HCT116 (cell line): ENCODE measurements around the gene ID3. TPM values are rescaled to one million over a fixed set of nuclear protein-coding genes. Genes with fewer than 3 reads are reported as not detected.

Experiments
- ATAC-seq: fragments of 200-7000 bp; cut with Tn5 transposase; 2 replicates; pipeline ENCODE4 v1.9.1; 2020; ENCODE audit warnings: mild to moderate bottlenecking, moderate library complexity
- BruUV-seq: library from RNA; stranded (reverse); fragments of 400-500 nt; replicated peaks from 2 replicates; lab custom pipeline; 2021; lab: Mats Ljungman, UMichigan
- CTCF ChIA-PET: fragments of 300-600 bp; sonication (Branson Sonifier 250); formaldehyde crosslinking; loops from one replicate; lab custom pipeline; 2021; ENCODE audit warnings: antibody characterized with exemption; lab: Charles Lee
- POLR2A ChIA-PET: fragments of 300-600, 350-600 bp; sonication (Branson Sonifier 250); formaldehyde crosslinking; loops from one replicate; lab custom pipeline; 2021; ENCODE audit warnings: antibody characterized with exemption; lab: Charles Lee
- RAD21 ChIA-PET, 2 experiments: fragments of 300-600 bp; sonication (Branson Sonifier 250); formaldehyde crosslinking; loops; one replicate each; lab custom pipeline; 2023; ENCODE audit warnings: low total read pairs in 2 of 2; ENCODE audit not compliant: uncharacterized antibody in 2 of 2, unreplicated experiment in 2 of 2, low non-redundant PET in 1 of 2; lab: Charles Lee
- DNase-seq: peaks from one replicate; pipeline ENCODE4 v3.0.0-alpha.2; 2010; ENCODE audit warnings: low read depth, low spot score
- H2AFZ ChIP-seq: fragments of 200-600 bp; shearing (Covaris generic), sonication (generic); 2 replicates; pipeline ENCODE4 v1.6.1; 2017; ENCODE audit warnings: low read depth, mixed run types, mixed read lengths, antibody characterized with exemption, low read length; ENCODE audit not compliant: poor library complexity, severe bottlenecking
- H3K27ac ChIP-seq: 2 replicates; pipeline ENCODE4 v1.5.1; 2012; ENCODE audit warnings: low read depth, low read length
- H3K27me3 ChIP-seq: fragments of 200-600 bp; sonication (generic); 2 replicates; pipeline ENCODE4 v1.6.1; 2016; ENCODE audit warnings: mixed run types, low read length, mixed read lengths; ENCODE audit not compliant: insufficient read depth
- H3K36me3 ChIP-seq, 2 experiments: fragments of 200-500 bp in 1 of 2; fragments of 200-600 bp in 1 of 2; sonication (Bioruptor generic) in 1 of 2; sonication (generic) in 1 of 2; 2 replicates each; pipeline versions ENCODE4 v1.5.1 to v1.6.1; 2014 to 2016; ENCODE audit warnings: low read length in 2 of 2, inconsistent platforms in 1 of 2, mixed read lengths in 1 of 2, mixed run types in 1 of 2; ENCODE audit not compliant: insufficient read depth in 2 of 2, control insufficient read depth in 1 of 2
- H3K4me1 ChIP-seq, 2 experiments: fragments of 200-600 bp in 1 of 2; sonication (generic) in 1 of 2; 2 replicates each; pipeline versions ENCODE4 v1.5.1 to v1.6.1; 2012 to 2017; ENCODE audit warnings: low read length in 2 of 2, inconsistent platforms in 1 of 2, mild to moderate bottlenecking in 1 of 2, mixed read lengths in 1 of 2, mixed run types in 1 of 2, moderate library complexity in 1 of 2; ENCODE audit not compliant: insufficient read depth in 2 of 2, control insufficient read depth in 1 of 2
- H3K4me2 ChIP-seq: fragments of 200-600 bp; sonication (generic); 2 replicates; pipeline ENCODE4 v1.6.1; 2017; ENCODE audit warnings: mixed run types, low read length, mixed read lengths
- H3K4me3 ChIP-seq, 2 experiments: fragments of 200-600 bp in 1 of 2; sonication (generic) in 1 of 2; replicated peaks in 1 of 2; 2 replicates each; pipeline ENCODE4 v1.5.1; 2011 to 2016; ENCODE audit warnings: low read length in 2 of 2, control low read depth in 1 of 2, low read depth in 1 of 2, mild to moderate bottlenecking in 1 of 2, mixed read lengths in 1 of 2, mixed run types in 1 of 2
- H3K79me2 ChIP-seq: fragments of 200-600 bp; sonication (generic); 2 replicates; pipeline ENCODE4 v1.6.1; 2017; ENCODE audit warnings: mild to moderate bottlenecking, mixed run types, low read length, moderate library complexity, mixed read lengths; ENCODE audit not compliant: insufficient read depth
- H3K9ac ChIP-seq: fragments of 200-600 bp; sonication (generic); 2 replicates; pipeline ENCODE4 v1.6.1; 2016; ENCODE audit warnings: low read length, mixed read lengths
- H3K9me2 ChIP-seq: fragments of 200-600 bp; sonication (generic), shearing (Covaris generic); 2 replicates; pipeline ENCODE4 v1.6.1; 2017; ENCODE audit warnings: mixed run types, mild to moderate bottlenecking, moderate library complexity; ENCODE audit not compliant: insufficient read depth
- H3K9me3 ChIP-seq, 2 experiments: fragments of 200-500 bp in 1 of 2; fragments of 200-600 bp in 1 of 2; sonication (Bioruptor generic) in 1 of 2; sonication (generic) in 1 of 2; 2 replicates each; pipeline ENCODE4 v1.6.1; 2014 to 2017; ENCODE audit warnings: low read length in 2 of 2, mixed read lengths in 2 of 2, inconsistent platforms in 1 of 2, low read depth in 1 of 2, mild to moderate bottlenecking in 1 of 2, mixed run types in 1 of 2, moderate library complexity in 1 of 2; ENCODE audit not compliant: control insufficient read depth in 1 of 2, insufficient read depth in 1 of 2
- H4K20me1 ChIP-seq: fragments of 200-600 bp; sonication (generic), shearing (Covaris generic); 2 replicates; pipeline ENCODE4 v1.6.1; 2017; ENCODE audit warnings: mixed run types, mild to moderate bottlenecking, moderate library complexity; ENCODE audit not compliant: insufficient read depth
- CEBPB ChIP-seq: IDR thresholded peaks from 2 replicates; pipeline ENCODE4 v1.6.1; 2012; ENCODE audit warnings: low read depth
- EGR1 ChIP-seq: IDR thresholded peaks from 2 replicates; pipeline ENCODE4 v1.6.1; 2012; ENCODE audit warnings: low read depth
- ELF1 ChIP-seq: IDR thresholded peaks from 2 replicates; pipeline ENCODE4 v1.6.1; 2012; ENCODE audit warnings: low read depth, borderline replicate concordance
- EZH2 ChIP-seq: fragments of 200-600 bp; sonication (generic); IDR thresholded peaks from 2 replicates; pipeline ENCODE4 v1.6.1; 2017; ENCODE audit warnings: antibody characterized with exemption, mixed run types
- EZH2phosphoT487 ChIP-seq: fragments of 200-600 bp; IDR thresholded peaks from 2 replicates; pipeline ENCODE4 v1.6.1; 2018; ENCODE audit warnings: antibody characterized with exemption, borderline replicate concordance
- POLR2A ChIP-seq: IDR thresholded peaks from 2 replicates; pipeline ENCODE4 v1.7.0; 2011; ENCODE audit warnings: borderline replicate concordance; ENCODE audit not compliant: insufficient read depth, insufficient read length; ENCODE audit errors: extremely low read depth
- POLR2AphosphoS5 ChIP-seq: IDR thresholded peaks from 2 replicates; pipeline ENCODE4 v1.6.1; 2011; ENCODE audit warnings: mild to moderate bottlenecking, low read depth, low read length, moderate library complexity
- SRF ChIP-seq: IDR thresholded peaks from 2 replicates; pipeline ENCODE4 v1.6.1; 2012; ENCODE audit warnings: low read depth
- TCF7L2 ChIP-seq: IDR thresholded peaks from 2 replicates; pipeline ENCODE4 v1.7.0; 2011; ENCODE audit warnings: borderline replicate concordance, inconsistent platforms; ENCODE audit not compliant: insufficient read depth, insufficient read length; ENCODE audit errors: extremely low read depth
- YY1 ChIP-seq: IDR thresholded peaks from 2 replicates; pipeline ENCODE4 v1.6.1; 2011; ENCODE audit warnings: low read length, low read depth, moderate library complexity, mild to moderate bottlenecking; ENCODE audit not compliant: insufficient replicate concordance; ENCODE audit errors: extremely low read depth
- ZFX ChIP-seq: fragments of 450-650 bp; IDR thresholded peaks from 2 replicates; pipeline ENCODE4 v1.6.1; 2017
- ZNF274 ChIP-seq: fragments of 200-500 bp; sonication (Bioruptor generic); IDR thresholded peaks from 2 replicates; pipeline ENCODE4 v1.6.1; 2014; ENCODE audit warnings: mild to moderate bottlenecking, low read depth, low read length, inconsistent platforms
- intact Hi-C: fragments of 100-400 bp; cut with micrococcal nuclease; formaldehyde crosslinking; loops from 2 replicates; pipeline ENCODE4 v1.10.0; 2022
- total RNA-seq: library from RNA; stranded (reverse); gene quantifications from one replicate; pipeline ENCODE4 v1.2.1, GENCODE V29; 2021; ENCODE audit not compliant: unreplicated experiment
- TF ChIP-seq, protein P1 (sequence below): IDR thresholded peaks from 2 replicates; pipeline ENCODE4 v1.6.1; 2011; ENCODE audit warnings: mild to moderate bottlenecking, low read length, moderate library complexity; ENCODE audit not compliant: insufficient replicate concordance; ENCODE audit errors: extremely low read depth
- TF ChIP-seq, protein P2 (sequence below), 3 experiments: fragments of 200-600 bp in 1 of 3; sonication (generic) in 1 of 3; IDR thresholded peaks in 2 of 3; conservative IDR thresholded peaks in 1 of 3; 2 replicates each; pipeline ENCODE4 v1.5.1; 2012 to 2017; ENCODE audit warnings: low read depth in 2 of 3, low read length in 2 of 3, antibody characterized with exemption in 1 of 3, borderline replicate concordance in 1 of 3, control low read depth in 1 of 3, mild to moderate bottlenecking in 1 of 3, mixed read lengths in 1 of 3, mixed run types in 1 of 3, moderate library complexity in 1 of 3; ENCODE audit not compliant: insufficient read depth in 1 of 3

ID3 gene
- total RNA-seq, 1 experiment from 2014 or later = 183 TPM

DNA sequence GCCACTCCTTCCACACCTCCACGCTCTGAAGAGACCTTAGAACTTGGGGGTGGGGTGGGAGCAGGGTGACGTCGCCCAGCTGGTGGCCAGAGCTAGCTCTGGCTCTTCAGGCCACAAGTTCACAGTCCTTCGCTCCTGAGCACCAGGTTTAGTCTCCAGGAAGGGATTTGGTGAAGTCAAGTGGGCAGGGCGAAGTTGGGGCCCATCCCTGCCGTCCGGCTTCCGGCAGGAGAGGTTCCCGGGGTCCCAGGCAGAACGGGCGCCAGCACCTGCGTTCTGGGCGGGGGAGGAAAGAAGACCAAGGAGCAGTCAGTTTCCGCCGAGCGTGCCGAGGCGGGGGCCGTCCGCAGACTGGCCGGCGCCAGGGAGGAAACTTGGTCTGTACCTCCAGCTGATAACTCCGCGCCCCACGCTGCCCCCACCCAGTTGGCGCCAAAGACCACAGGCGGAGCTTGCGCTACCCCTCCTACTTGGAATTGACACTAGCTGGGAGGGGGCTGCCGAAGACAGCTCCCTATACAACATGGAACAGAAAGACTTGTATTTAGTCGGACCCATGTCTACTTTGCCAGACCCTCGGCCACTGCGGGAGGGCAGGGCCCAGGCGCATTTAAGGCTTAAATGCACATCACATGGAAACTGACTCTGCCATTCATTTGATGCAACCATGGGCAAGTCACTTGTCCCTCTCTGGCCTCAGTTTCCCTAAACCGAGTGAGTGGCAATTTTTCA is 995 bp downstream of the ID3 start:
- BruUV-seq = no TSS peak
- CTCF ChIA-PET = interaction anchor here (0.8 to 5.3 kb wide), 6 partner anchors 17 to 358 kb away, joined by 3 to 34 read pairs (median 3); no protein-coding TSS in a partner anchor
- ATAC-seq = peak; percentile 4

DNA sequence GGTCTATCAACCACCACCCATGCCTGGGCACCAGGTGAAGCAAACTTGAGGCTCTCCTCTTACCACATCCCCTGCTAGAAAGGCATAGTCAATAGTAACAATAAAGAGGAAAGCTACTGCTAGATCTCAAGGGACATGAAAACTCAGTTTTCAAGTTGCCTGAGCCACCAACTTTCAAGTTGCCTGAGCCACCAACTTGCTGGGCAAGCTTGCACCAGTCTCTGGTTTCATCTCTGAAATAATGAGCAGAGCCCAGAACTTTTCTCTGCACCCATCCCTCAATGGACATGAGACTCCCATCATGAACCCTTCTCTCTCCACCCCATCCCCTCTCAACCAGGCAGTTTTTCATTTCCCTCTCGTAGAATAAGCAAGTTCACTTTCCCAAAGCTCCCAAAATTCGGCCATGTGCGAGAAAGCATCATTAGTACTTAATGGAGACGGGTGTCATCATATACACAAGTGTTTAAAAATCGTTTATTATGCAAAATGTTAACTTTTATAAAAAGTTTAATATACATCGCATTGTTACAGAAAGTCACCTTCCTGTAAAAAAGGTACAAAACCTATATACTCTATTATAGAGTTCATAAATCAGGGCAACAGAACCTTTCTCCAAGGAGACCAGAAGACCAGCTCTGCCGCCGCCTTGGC is 1.7 kb downstream of the ID3 start:
- Histone ChIP-seq H3K4me3 (peak overlapping the region; percentile 79 to 95), H3K4me2 (peak overlapping the region; percentile 85), H3K79me2 (peaks cover 22% of the 10 kb centered on the region), H3K27ac (peak overlapping the region; percentile 89), H3K36me3 (peaks cover 0 to 2% of the 10 kb centered on the region in 2 experiments; a peak in 1 of 4 replicates), H2AFZ (no peak overlapping the region), H3K9me2 (no peaks in the 10 kb centered on the region), H3K9ac (peak overlapping the region; percentile 94), H3K27me3 (no peaks in the 10 kb centered on the region), H3K9me3 (no peaks in the 10 kb centered on the region), H4K20me1 (no peaks in the 10 kb centered on the region; the same call in 1 of the 2 replicates), H3K4me1 (peaks cover 65 to 84% of the 10 kb centered on the region in 2 experiments)
- DNase-seq (no peak), ATAC-seq (no peak)
- intact Hi-C loops = no loop called here
- ChIA-PET POLR2A (interaction anchor here (0.7 to 1.9 kb wide), 5 partner anchors 19 to 80 kb away, joined by 3 to 7 read pairs (median 5); no protein-coding TSS in a partner anchor), CTCF (interaction anchor here (0.8 to 5.3 kb wide), 4 partner anchors 16 to 80 kb away, joined by 3 to 34 read pairs (median 3); no protein-coding TSS in a partner anchor), RAD21 (interaction anchor here in 1 of 2 experiments (0.9 kb wide), 1 partner anchor 77 kb away, joined by 3 read pairs; no protein-coding TSS in a partner anchor)
- BruUV-seq = no TSS peak
- TF ChIP-seq SRF (no peak), ZNF274 (no peak), ELF1 (no peak), POLR2A (no peak), EGR1 (no peak), ZFX (no peak), EZH2 (no peak), YY1 (no peak), EZH2phosphoT487 (no peak)
- TF ChIP-seq, protein P1, sequence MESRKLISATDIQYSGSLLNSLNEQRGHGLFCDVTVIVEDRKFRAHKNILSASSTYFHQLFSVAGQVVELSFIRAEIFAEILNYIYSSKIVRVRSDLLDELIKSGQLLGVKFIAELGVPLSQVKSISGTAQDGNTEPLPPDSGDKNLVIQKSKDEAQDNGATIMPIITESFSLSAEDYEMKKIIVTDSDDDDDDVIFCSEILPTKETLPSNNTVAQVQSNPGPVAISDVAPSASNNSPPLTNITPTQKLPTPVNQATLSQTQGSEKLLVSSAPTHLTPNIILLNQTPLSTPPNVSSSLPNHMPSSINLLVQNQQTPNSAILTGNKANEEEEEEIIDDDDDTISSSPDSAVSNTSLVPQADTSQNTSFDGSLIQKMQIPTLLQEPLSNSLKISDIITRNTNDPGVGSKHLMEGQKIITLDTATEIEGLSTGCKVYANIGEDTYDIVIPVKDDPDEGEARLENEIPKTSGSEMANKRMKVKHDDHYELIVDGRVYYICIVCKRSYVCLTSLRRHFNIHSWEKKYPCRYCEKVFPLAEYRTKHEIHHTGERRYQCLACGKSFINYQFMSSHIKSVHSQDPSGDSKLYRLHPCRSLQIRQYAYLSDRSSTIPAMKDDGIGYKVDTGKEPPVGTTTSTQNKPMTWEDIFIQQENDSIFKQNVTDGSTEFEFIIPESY = no peak
- TF ChIP-seq, protein P2, sequence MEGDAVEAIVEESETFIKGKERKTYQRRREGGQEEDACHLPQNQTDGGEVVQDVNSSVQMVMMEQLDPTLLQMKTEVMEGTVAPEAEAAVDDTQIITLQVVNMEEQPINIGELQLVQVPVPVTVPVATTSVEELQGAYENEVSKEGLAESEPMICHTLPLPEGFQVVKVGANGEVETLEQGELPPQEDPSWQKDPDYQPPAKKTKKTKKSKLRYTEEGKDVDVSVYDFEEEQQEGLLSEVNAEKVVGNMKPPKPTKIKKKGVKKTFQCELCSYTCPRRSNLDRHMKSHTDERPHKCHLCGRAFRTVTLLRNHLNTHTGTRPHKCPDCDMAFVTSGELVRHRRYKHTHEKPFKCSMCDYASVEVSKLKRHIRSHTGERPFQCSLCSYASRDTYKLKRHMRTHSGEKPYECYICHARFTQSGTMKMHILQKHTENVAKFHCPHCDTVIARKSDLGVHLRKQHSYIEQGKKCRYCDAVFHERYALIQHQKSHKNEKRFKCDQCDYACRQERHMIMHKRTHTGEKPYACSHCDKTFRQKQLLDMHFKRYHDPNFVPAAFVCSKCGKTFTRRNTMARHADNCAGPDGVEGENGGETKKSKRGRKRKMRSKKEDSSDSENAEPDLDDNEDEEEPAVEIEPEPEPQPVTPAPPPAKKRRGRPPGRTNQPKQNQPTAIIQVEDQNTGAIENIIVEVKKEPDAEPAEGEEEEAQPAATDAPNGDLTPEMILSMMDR (IDR thresholded peaks at IDR 0.05 in 2 of 3, conservative IDR thresholded peaks at IDR 0.05 in 1 of 3; ENCODE audit: borderline replicate concordance in 1 of 3, insufficient read depth in 1 of 3, low read depth in 2 of 3, low read length in 2 of 3) = no peak

More for the DNA sequence above, 995 bp downstream of the ID3 start:
- RAD21 ChIA-PET = interaction anchor here in 1 of 2 experiments (0.9 kb wide), 1 partner anchor 76 kb away, joined by 3 read pairs; no protein-coding TSS in a partner anchor
- POLR2A ChIA-PET = interaction anchor here (0.7 to 2.8 kb wide), 9 partner anchors 9 to 133 kb away, joined by 3 to 15 read pairs (median 5); partner anchors contain the start of gene RPL11
- intact Hi-C loops = no loop called here
- H3K4me2 ChIP-seq = peak overlapping the region; percentile 85
- peak; percentile 54 for DNase-seq
- H3K9me2 ChIP-seq = no peaks in the 10 kb centered on the region
- H2AFZ ChIP-seq = no peak overlapping the region
- peak overlapping the region; percentile 79 to 95 for H3K4me3 ChIP-seq
- H3K9ac ChIP-seq = peak overlapping the region; percentile 94
- no peaks in the 10 kb centered on the region for H3K27me3 ChIP-seq
- H3K27ac ChIP-seq = peak overlapping the region; percentile 89
- peaks cover 0 to 2% of the 10 kb centered on the region in 2 experiments; a peak in 1 of 4 replicates for H3K36me3 ChIP-seq
- TF ChIP-seq TCF7L2 (peak; percentile 31), CEBPB (no peak), POLR2AphosphoS5 (peak; percentile 62)
- peaks cover 70 to 90% of the 10 kb centered on the region in 2 experiments for H3K4me1 ChIP-seq
- H3K9me3 ChIP-seq = no peaks in the 10 kb centered on the region
- H4K20me1 ChIP-seq = no peaks in the 10 kb centered on the region; the same call in 1 of the 2 replicates
- H3K79me2 ChIP-seq = peaks cover 22% of the 10 kb centered on the region
